ENCODE results near the gene PRKCQ.

PRKCQ gene

GRCh38 chr10:6514844-6515780 lies 65.0 kb downstream of the PRKCQ start:
- Histone ChIP-seq H3K9me3 (ENCODE audit: control insufficient read depth, insufficient read depth, low read length) (peaks cover 3% of the 10 kb centered on the region; the same call in 1 of the 2 replicates), H3K36me3 (ENCODE audit: insufficient read depth, low read length) (no peaks in the 10 kb centered on the region), H3K4me1 (ENCODE audit: insufficient read depth, low read length) (no peaks in the 10 kb centered on the region), H3K9ac (ENCODE audit: low read depth, low read length) (no peak overlapping the region)

- no peaks in the 10 kb centered on the region for H3K36me3 ChIP-seq (ENCODE audit: insufficient read depth, low read length)
These were observed 65.9 kb downstream of the PRKCQ start for GRCh38 chr10:6514180-6514579.

GRCh38 chr10:6513476-6513875 lies 66.6 kb downstream of the PRKCQ start:
- Histone ChIP-seq H3K9me3 (ENCODE audit: control insufficient read depth, insufficient read depth, low read length) (peaks cover 3% of the 10 kb centered on the region; the same call in 1 of the 2 replicates), H3K36me3 (ENCODE audit: insufficient read depth, low read length) (no peaks in the 10 kb centered on the region), H3K4me1 (ENCODE audit: insufficient read depth, low read length) (no peaks in the 10 kb centered on the region), H3K9ac (ENCODE audit: low read depth, low read length) (no peak overlapping the region)

More at GRCh38 chr10:6514180-6514579, 65.9 kb downstream of the PRKCQ start:
- Histone ChIP-seq H3K9ac (ENCODE audit: low read depth, low read length) (no peak overlapping the region), H3K9me3 (ENCODE audit: control insufficient read depth, insufficient read depth, low read length) (peaks cover 3% of the 10 kb centered on the region; the same call in 1 of the 2 replicates), H3K4me1 (ENCODE audit: insufficient read depth, low read length) (no peaks in the 10 kb centered on the region)

- Histone ChIP-seq H3K9me3 (ENCODE audit: control insufficient read depth, insufficient read depth, low read length) (peaks cover 3% of the 10 kb centered on the region; the same call in 1 of the 2 replicates), H3K9ac (ENCODE audit: low read depth, low read length) (no peak overlapping the region), H3K36me3 (ENCODE audit: insufficient read depth, low read length) (no peaks in the 10 kb centered on the region), H3K4me1 (ENCODE audit: insufficient read depth, low read length) (no peaks in the 10 kb centered on the region)
These were observed 67.9 kb downstream of the PRKCQ start for GRCh38 chr10:6512182-6512581.

GRCh38 chr10:6511347-6511746 lies 68.7 kb downstream of the PRKCQ start:
- Histone ChIP-seq H3K9me3 (ENCODE audit: control insufficient read depth, insufficient read depth, low read length) (peaks cover 3% of the 10 kb centered on the region; the same call in 1 of the 2 replicates), H3K9ac (ENCODE audit: low read depth, low read length) (no peak overlapping the region), H3K4me1 (ENCODE audit: insufficient read depth, low read length) (no peaks in the 10 kb centered on the region), H3K36me3 (ENCODE audit: insufficient read depth, low read length) (no peaks in the 10 kb centered on the region)

- Histone ChIP-seq H3K9ac (ENCODE audit: low read depth, low read length) (no peak overlapping the region), H3K36me3 (ENCODE audit: insufficient read depth, low read length) (no peaks in the 10 kb centered on the region)
These were observed 72.8 kb downstream of the PRKCQ start for GRCh38 chr10:6507311-6507710.

GRCh38 chr10:6505300-6505699 lies 74.8 kb downstream of the PRKCQ start:
- H3K4me1 ChIP-seq (ENCODE audit: insufficient read depth, low read length), result no peaks in the 10 kb centered on the region
- H3K36me3 ChIP-seq (ENCODE audit: insufficient read depth, low read length), result no peaks in the 10 kb centered on the region
- no peaks in the 10 kb centered on the region for H3K9me3 ChIP-seq (ENCODE audit: control insufficient read depth, insufficient read depth, low read length)
- H3K9ac ChIP-seq (ENCODE audit: low read depth, low read length), result no peak overlapping the region

More at GRCh38 chr10:6507311-6507710, 72.8 kb downstream of the PRKCQ start:
- no peaks in the 10 kb centered on the region for H3K4me1 ChIP-seq (ENCODE audit: insufficient read depth, low read length)
- H3K9me3 ChIP-seq (ENCODE audit: control insufficient read depth, insufficient read depth, low read length), result peaks cover 3% of the 10 kb centered on the region; the same call in 1 of the 2 replicates

GRCh38 chr10:6504296-6504695 lies 75.8 kb downstream of the PRKCQ start:
- H3K9ac ChIP-seq (ENCODE audit: low read depth, low read length), result no peak overlapping the region
- no peaks in the 10 kb centered on the region for H3K9me3 ChIP-seq (ENCODE audit: control insufficient read depth, insufficient read depth, low read length)
- no peaks in the 10 kb centered on the region for H3K36me3 ChIP-seq (ENCODE audit: insufficient read depth, low read length)

GRCh38 chr10:6503171-6503570 lies 76.9 kb downstream of the PRKCQ start:
- Histone ChIP-seq H3K9me3 (ENCODE audit: control insufficient read depth, insufficient read depth, low read length) (no peaks in the 10 kb centered on the region), H3K4me1 (ENCODE audit: insufficient read depth, low read length) (no peaks in the 10 kb centered on the region), H3K36me3 (ENCODE audit: insufficient read depth, low read length) (no peaks in the 10 kb centered on the region; the same call in 1 of the 2 replicates), H3K9ac (ENCODE audit: low read depth, low read length) (no peak overlapping the region)

More at GRCh38 chr10:6504296-6504695, 75.8 kb downstream of the PRKCQ start:
- H3K4me1 ChIP-seq (ENCODE audit: insufficient read depth, low read length), result no peaks in the 10 kb centered on the region

GRCh38 chr10:6501931-6502330 lies 78.1 kb downstream of the PRKCQ start:
- Histone ChIP-seq H3K36me3 (ENCODE audit: insufficient read depth, low read length) (no peaks in the 10 kb centered on the region; the same call in 1 of the 2 replicates), H3K4me1 (ENCODE audit: insufficient read depth, low read length) (no peaks in the 10 kb centered on the region), H3K9ac (ENCODE audit: low read depth, low read length) (no peak overlapping the region), H3K9me3 (ENCODE audit: control insufficient read depth, insufficient read depth, low read length) (no peaks in the 10 kb centered on the region)

GRCh38 chr10:6499974-6500373 lies 80.1 kb downstream of the PRKCQ start:
- Histone ChIP-seq H3K9ac (ENCODE audit: low read depth, low read length) (no peak overlapping the region), H3K9me3 (ENCODE audit: control insufficient read depth, insufficient read depth, low read length) (no peaks in the 10 kb centered on the region), H3K4me1 (ENCODE audit: insufficient read depth, low read length) (no peaks in the 10 kb centered on the region), H3K36me3 (ENCODE audit: insufficient read depth, low read length) (peaks cover 4% of the 10 kb centered on the region; the same call in 1 of the 2 replicates)

- peaks cover 4% of the 10 kb centered on the region; the same call in 1 of the 2 replicates for H3K36me3 ChIP-seq (ENCODE audit: insufficient read depth, low read length)
- H3K9ac ChIP-seq (ENCODE audit: low read depth, low read length), result no peak overlapping the region
- H3K9me3 ChIP-seq (ENCODE audit: control insufficient read depth, insufficient read depth, low read length), result no peaks in the 10 kb centered on the region
- no peaks in the 10 kb centered on the region for H3K4me1 ChIP-seq (ENCODE audit: insufficient read depth, low read length)
These were observed 81.3 kb downstream of the PRKCQ start for GRCh38 chr10:6498771-6499170.

GRCh38 chr10:6497620-6498019 lies 82.5 kb downstream of the PRKCQ start:
- Histone ChIP-seq H3K4me1 (ENCODE audit: insufficient read depth, low read length) (no peaks in the 10 kb centered on the region), H3K9me3 (ENCODE audit: control insufficient read depth, insufficient read depth, low read length) (no peaks in the 10 kb centered on the region), H3K9ac (ENCODE audit: low read depth, low read length) (no peak overlapping the region), H3K36me3 (ENCODE audit: insufficient read depth, low read length) (peaks cover 4% of the 10 kb centered on the region; the same call in 1 of the 2 replicates)

GRCh38 chr10:6494936-6495592 lies 85.0 kb downstream of the PRKCQ start:
- peaks cover 6% of the 10 kb centered on the region; the same call in 1 of the 2 replicates for H3K36me3 ChIP-seq (ENCODE audit: insufficient read depth, low read length)
- H3K9ac ChIP-seq (ENCODE audit: low read depth, low read length), result no peak overlapping the region
- no peaks in the 10 kb centered on the region for H3K4me1 ChIP-seq (ENCODE audit: insufficient read depth, low read length)
- H3K9me3 ChIP-seq (ENCODE audit: control insufficient read depth, insufficient read depth, low read length), result no peaks in the 10 kb centered on the region

All from ES-I3 (cell line).